ENCODE results near the gene SLC2A5.

- TF ChIP-seq CTCF (IDR thresholded peaks at IDR 0.05) (no peak), EP300 (IDR thresholded peaks at IDR 0.05) (no peak), POLR2AphosphoS5 (IDR thresholded peaks at IDR 0.05) (no peak)
Observed at GRCh38 chr1:9100471-9101043, 31.1 kb upstream of the SLC2A5 start.

Data from gastroesophageal sphincter (tissue), 3 donors.